Measurements from ENCODE around the gene SEC31B. TPM values are rescaled to one million over a fixed set of nuclear protein-coding genes. Genes with fewer than 3 reads are reported as not detected.

Gene SEC31B
- total and polyA plus RNA-seq, 9 of the 15 experiments (the other 6 are each of a cell fraction or from before 2014, with no cell fraction given), result 0.91 to 7.0 (median 2.4) TPM

DNA sequence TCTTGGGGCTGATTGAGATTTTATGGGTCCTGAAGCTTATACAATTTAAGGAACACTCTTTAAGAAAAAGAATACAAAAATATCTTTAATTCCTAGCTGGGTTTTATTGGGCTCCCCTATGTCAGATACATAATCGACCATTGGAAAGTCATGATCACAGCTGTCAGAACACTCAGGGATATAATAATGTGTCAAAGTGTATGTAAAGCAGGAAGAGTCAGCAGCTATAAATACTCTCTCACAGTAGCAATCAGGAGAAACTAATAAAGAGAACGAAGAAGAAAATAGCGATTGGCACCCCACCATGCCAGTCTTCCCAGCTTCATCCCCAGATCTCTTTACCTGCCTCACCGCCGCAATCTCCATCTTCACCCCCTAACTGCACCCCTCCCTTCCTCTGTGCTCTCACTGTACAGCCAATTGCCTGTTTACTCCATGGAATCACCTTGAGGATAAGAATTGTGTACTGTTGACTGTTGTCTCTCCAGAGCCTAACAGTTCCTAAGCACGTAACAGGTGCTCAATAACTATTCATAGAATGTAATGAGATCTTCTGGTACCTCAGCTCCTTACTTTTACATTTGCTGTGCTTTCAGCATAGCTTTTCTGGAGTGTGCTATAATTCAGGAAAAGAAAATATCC, 80.9 kb downstream of the SEC31B start:
- Histone ChIP-seq H3K4me2 (ENCODE audit: insufficient read depth, low read length) (no peak overlapping the region), H3K27ac (ENCODE audit: extremely low read depth, low read depth, low read length) (no peak overlapping the region), H3K36me3 (ENCODE audit: control insufficient read depth, insufficient read depth, low read length) (no peaks in the 10 kb centered on the region), H3K79me2 (ENCODE audit: control insufficient read depth, insufficient read depth, low read length) (no peaks in the 10 kb centered on the region), H3K4me3 (no peak overlapping the region), H2AFZ (ENCODE audit: low read depth, low read length) (no peak overlapping the region), H3K9ac (ENCODE audit: insufficient read depth in 1 of 2, low read depth in 2 of 2, low read length in 2 of 2) (no peak overlapping the region), H4K20me1 (replicated peaks; ENCODE audit: control insufficient read depth, insufficient read depth, low read length) (no peaks in the 10 kb centered on the region), H3K9me3 (replicated peaks; ENCODE audit: control insufficient read depth, insufficient read depth, low read depth, low read length) (no peaks in the 10 kb centered on the region), H3K27me3 (ENCODE audit: control insufficient read depth in 2 of 2, insufficient read depth in 2 of 2, low read length in 2 of 2) (no peaks in the 10 kb centered on the region), H3K9me1 (ENCODE audit: control insufficient read depth, insufficient read depth, low read length) (no peaks in the 10 kb centered on the region), H3K4me1 (replicated peaks in 1 of 2; ENCODE audit: control insufficient read depth in 2 of 2, insufficient read depth in 2 of 2, low read length in 2 of 2) (no peaks in the 10 kb centered on the region)
- intact Hi-C loops (cut with micrococcal nuclease), result loop anchor here (10.0 kb wide), 1 partner anchor 594 kb away; no protein-coding TSS in a partner anchor
- ChIA-PET CTCF (ENCODE audit: low intra/inter-chr PET ratio) (no interaction called here), POLR2A (interaction anchor here (1.0 to 1.4 kb wide), 2 partner anchors 38 to 93 kb away, joined by 3 read pairs; no protein-coding TSS in a partner anchor)
- FAIRE-seq, result no peak
- in situ Hi-C loops (cut with MboI), result loop anchor here (5.0 to 10.0 kb wide), 2 partner anchors 69 to 436 kb away; no protein-coding TSS in a partner anchor
- BruUV-seq (replicated peaks), result no TSS peak
- no peak for ATAC-seq
- DNase-seq (ENCODE audit: extremely low read depth in 1 of 4, low spot score in 3 of 4), result no peak
- 16% methylated on average over 6 of the region's 6 CpGs for WGBS (ENCODE audit: insufficient coverage, low coverage, missing lambda C conversion rate)
- TF ChIP-seq ZNF146 (CRISPR knock-in tag; IDR thresholded peaks at IDR 0.05; ENCODE audit: unreplicated experiment) (no peak), ZNF707 (CRISPR knock-in tag; conservative IDR thresholded peaks at IDR 0.05) (no peak), ZC3H4 (CRISPR knock-in tag; IDR thresholded peaks at IDR 0.05; ENCODE audit: borderline replicate concordance) (no peak), HDAC1 (IDR thresholded peaks at IDR 0.05) (no peak), STAG1 (CRISPR knock-in tag; IDR thresholded peaks at IDR 0.05; ENCODE audit: borderline replicate concordance) (no peak), ELF4 (CRISPR knock-in tag; IDR thresholded peaks at IDR 0.05) (no peak), PURB (CRISPR knock-in tag; IDR thresholded peaks at IDR 0.05; ENCODE audit: low read depth) (no peak), EP400 (IDR thresholded peaks at IDR 0.05) (no peak), ZNF766 (CRISPR knock-in tag; conservative IDR thresholded peaks at IDR 0.05) (no peak), ARID3A (IDR thresholded peaks at IDR 0.05; ENCODE audit: borderline replicate concordance, low read depth, low read length) (no peak), ZNF668 (CRISPR knock-in tag; IDR thresholded peaks at IDR 0.05) (no peak), SMARCE1 (IDR thresholded peaks at IDR 0.05) (no peak)
- TF ChIP-seq, protein P1, sequence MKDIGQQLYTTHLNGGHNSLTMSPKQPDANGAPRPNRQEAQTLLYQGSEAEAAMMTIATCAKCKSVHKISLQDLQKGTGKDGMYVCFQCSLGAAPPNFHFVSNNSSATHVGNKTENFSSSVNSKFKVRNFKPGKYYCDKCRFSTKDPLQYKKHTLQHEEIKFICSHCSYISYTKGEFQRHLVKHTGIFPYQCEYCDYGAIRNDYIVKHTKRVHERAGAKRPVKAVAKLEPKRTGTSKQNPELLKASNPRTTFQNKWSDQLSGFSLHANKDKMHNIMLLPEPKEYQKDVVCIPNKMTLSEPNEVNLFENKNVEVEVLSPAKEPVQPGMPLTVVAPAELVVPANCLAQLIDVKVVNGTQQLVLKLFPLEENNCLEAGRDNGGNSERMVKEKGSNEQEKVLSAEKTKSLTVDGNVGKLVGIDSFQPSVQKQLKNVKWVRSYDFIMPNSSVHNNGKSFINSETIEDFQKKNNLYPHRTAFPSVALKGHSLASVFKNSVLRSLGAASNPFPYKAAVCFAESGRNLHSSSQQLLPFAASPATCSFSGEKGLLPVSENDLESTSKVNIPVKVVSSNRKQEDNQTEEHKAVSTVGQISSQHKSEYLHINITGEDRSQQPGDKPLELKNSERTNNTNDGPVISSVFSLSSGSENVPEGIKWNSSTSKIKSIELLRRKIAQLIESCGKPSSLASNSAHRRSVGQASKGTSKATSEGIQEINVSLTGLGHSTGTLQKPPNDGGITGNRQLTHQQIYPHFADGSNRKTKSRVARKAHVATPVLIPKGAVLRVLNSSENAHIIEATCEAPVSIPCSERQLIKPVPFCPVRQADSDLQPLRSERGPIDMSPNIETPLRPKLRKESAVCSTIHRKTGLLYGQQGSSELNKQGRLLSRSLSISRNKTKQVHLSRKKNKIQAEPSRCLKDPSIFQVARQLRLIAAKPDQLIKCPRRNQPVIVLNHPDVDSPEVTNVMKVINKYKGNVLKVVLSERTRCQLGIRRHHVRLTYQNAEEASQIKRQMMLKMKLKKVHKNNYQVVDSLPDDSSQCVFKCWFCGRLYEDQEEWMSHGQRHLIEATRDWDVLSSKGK (CRISPR knock-in tag; IDR thresholded peaks at IDR 0.05), result no peak
- TF ChIP-seq, protein P2, sequence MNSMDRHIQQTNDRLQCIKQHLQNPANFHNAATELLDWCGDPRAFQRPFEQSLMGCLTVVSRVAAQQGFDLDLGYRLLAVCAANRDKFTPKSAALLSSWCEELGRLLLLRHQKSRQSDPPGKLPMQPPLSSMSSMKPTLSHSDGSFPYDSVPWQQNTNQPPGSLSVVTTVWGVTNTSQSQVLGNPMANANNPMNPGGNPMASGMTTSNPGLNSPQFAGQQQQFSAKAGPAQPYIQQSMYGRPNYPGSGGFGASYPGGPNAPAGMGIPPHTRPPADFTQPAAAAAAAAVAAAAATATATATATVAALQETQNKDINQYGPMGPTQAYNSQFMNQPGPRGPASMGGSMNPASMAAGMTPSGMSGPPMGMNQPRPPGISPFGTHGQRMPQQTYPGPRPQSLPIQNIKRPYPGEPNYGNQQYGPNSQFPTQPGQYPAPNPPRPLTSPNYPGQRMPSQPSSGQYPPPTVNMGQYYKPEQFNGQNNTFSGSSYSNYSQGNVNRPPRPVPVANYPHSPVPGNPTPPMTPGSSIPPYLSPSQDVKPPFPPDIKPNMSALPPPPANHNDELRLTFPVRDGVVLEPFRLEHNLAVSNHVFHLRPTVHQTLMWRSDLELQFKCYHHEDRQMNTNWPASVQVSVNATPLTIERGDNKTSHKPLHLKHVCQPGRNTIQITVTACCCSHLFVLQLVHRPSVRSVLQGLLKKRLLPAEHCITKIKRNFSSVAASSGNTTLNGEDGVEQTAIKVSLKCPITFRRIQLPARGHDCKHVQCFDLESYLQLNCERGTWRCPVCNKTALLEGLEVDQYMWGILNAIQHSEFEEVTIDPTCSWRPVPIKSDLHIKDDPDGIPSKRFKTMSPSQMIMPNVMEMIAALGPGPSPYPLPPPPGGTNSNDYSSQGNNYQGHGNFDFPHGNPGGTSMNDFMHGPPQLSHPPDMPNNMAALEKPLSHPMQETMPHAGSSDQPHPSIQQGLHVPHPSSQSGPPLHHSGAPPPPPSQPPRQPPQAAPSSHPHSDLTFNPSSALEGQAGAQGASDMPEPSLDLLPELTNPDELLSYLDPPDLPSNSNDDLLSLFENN (IDR thresholded peaks at IDR 0.05; ENCODE audit: low read depth in 2 of 2, low read length in 2 of 2), result no peak
